Testis (tissue), 2 donors: ENCODE measurements around the gene TMEM109.

Experiments
- CTCF ChIP-seq, 3 experiments: fragments of 450-650 bp in 2 of 3; fragments of 200-600 bp in 1 of 3; sonication (generic) in 1 of 3; IDR thresholded peaks; one replicate each; pipeline ENCODE4 v1.5.1; 2016 to 2019; ENCODE audit warnings: antibody characterized with exemption in 3 of 3, mild to moderate bottlenecking in 2 of 3, moderate library complexity in 1 of 3
- POLR2A ChIP-seq: fragments of 450-650 bp; IDR thresholded peaks from one replicate; pipeline ENCODE4 v1.6.1; 2017; ENCODE audit warnings: antibody characterized with exemption, mild to moderate bottlenecking, moderate library complexity

GRCh38 chr11:60953781-60954180, 39.8 kb downstream of the TMEM109 start:
- no peak for TF ChIP-seq CTCF (IDR thresholded peaks at IDR 0.05)
- TF ChIP-seq POLR2A = no peak
